Measurements from ENCODE around the gene CBR3. TPM values are rescaled to one million over a fixed set of nuclear protein-coding genes. Genes with fewer than 3 reads are reported as not detected.
A peak's percentile ranks its signal among the peaks of the same experiment; 100 is the strongest.

CBR3 gene
- polyA plus RNA-seq, 1 of the 3 experiments (the other 2 are of a cell fraction): 6.7 TPM

- peak; percentile 60 for DNase-seq
- H3K36me3 ChIP-seq (replicated peaks in 1 of 2; ENCODE audit: control insufficient read depth in 1 of 2, insufficient read depth in 2 of 2, low read length in 1 of 2): no peaks in the 10 kb centered on the region
- H3K27ac ChIP-seq (ENCODE audit: low read depth in 2 of 2, low read length in 1 of 2): no peak overlapping the region
- WGBS (ENCODE audit: low lambda C conversion rate): 39% methylated on average over 9 of the region's 9 CpGs
- no peaks in the 10 kb centered on the region for H4K20me1 ChIP-seq (ENCODE audit: insufficient read depth)
- no peaks in the 10 kb centered on the region for H3F3A ChIP-seq (replicated peaks; ENCODE audit: insufficient read depth)
- no peaks in the 10 kb centered on the region for H3K27me3 ChIP-seq (ENCODE audit: insufficient read depth)
- POLR2A ChIA-PET: no interaction called here
- no peaks in the 10 kb centered on the region for H3K4me1 ChIP-seq (ENCODE audit: control insufficient read depth in 1 of 2, insufficient read depth in 2 of 2, low read depth in 1 of 2, low read length in 1 of 2)
- H3K79me2 ChIP-seq (ENCODE audit: insufficient read depth): no peaks in the 10 kb centered on the region
- H2AFZ ChIP-seq (ENCODE audit: low read depth): no peak overlapping the region
- H3K9me3 ChIP-seq: no peaks in the 10 kb centered on the region
- TF ChIP-seq MXI1 (IDR thresholded peaks at IDR 0.05; ENCODE audit: low read depth, low read length) (no peak), GATA2 (CRISPR knock-in tag; IDR thresholded peaks at IDR 0.05) (no peak), CTCF (IDR thresholded peaks at IDR 0.05) (peak; percentile 94), RFX5 (IDR thresholded peaks at IDR 0.05; ENCODE audit: low read length) (no peak), TEAD4 (IDR thresholded peaks at IDR 0.05; ENCODE audit: borderline replicate concordance, insufficient read depth) (no peak), USF1 (IDR thresholded peaks at IDR 0.05; ENCODE audit: borderline replicate concordance, low read depth) (no peak), TAF1 (IDR thresholded peaks at IDR 0.05; ENCODE audit: borderline replicate concordance, low read depth, low read length) (no peak), RAD21 (IDR thresholded peaks at IDR 0.05; ENCODE audit: low read length) (peak; percentile 60), NRF1 (IDR thresholded peaks at IDR 0.05; ENCODE audit: low read depth, low read length) (no peak)
- no peak overlapping the region; a peak in 1 of 4 replicates for H3K4me3 ChIP-seq (ENCODE audit: low read depth in 2 of 2, low read length in 1 of 2)
- no peak overlapping the region for H3K4me2 ChIP-seq
- H3K9me2 ChIP-seq: no peaks in the 10 kb centered on the region
- CTCF ChIA-PET: interaction anchor here (0.6 to 6.8 kb wide), 26 partner anchors 11 to 251 kb away, joined by 3 to 56 read pairs (median 3); partner anchors contain the start of genes CBR1, CBR3 and SETD4
- no peak overlapping the region for H3K9ac ChIP-seq
These were observed 9.2 kb upstream of the CBR3 start for GRCh38 chr21:36125512-36126207.

- no peaks in the 10 kb centered on the region for H3F3A ChIP-seq (replicated peaks; ENCODE audit: insufficient read depth)
- no peaks in the 10 kb centered on the region for H3K9me2 ChIP-seq
- no peaks in the 10 kb centered on the region for H4K20me1 ChIP-seq (ENCODE audit: insufficient read depth)
- H3K36me3 ChIP-seq (replicated peaks in 1 of 2; ENCODE audit: control insufficient read depth in 1 of 2, insufficient read depth in 2 of 2, low read length in 1 of 2): no peaks in the 10 kb centered on the region
- TF ChIP-seq YY1 (IDR thresholded peaks at IDR 0.05; ENCODE audit: low read depth): no peak
- TF ChIP-seq NFIC (IDR thresholded peaks at IDR 0.05; ENCODE audit: borderline replicate concordance): no peak
- no peak for TF ChIP-seq FOSL2 (IDR thresholded peaks at IDR 0.05; ENCODE audit: borderline replicate concordance, low read depth)
- no peak for TF ChIP-seq RXRA (IDR thresholded peaks at IDR 0.05; ENCODE audit: borderline replicate concordance, low read depth)
- TF ChIP-seq RCOR1 (IDR thresholded peaks at IDR 0.05; ENCODE audit: low read length): no peak
- TF ChIP-seq TCF12 (IDR thresholded peaks at IDR 0.05): no peak
- no peak for TF ChIP-seq EP300 (IDR thresholded peaks at IDR 0.05; ENCODE audit: borderline replicate concordance in 1 of 2, low read depth in 1 of 2, low read length in 1 of 2)
- TF ChIP-seq RAD21 (IDR thresholded peaks at IDR 0.05; ENCODE audit: low read length): no peak
- no peak for TF ChIP-seq RFX5 (IDR thresholded peaks at IDR 0.05; ENCODE audit: low read length)
- TF ChIP-seq MXI1 (IDR thresholded peaks at IDR 0.05; ENCODE audit: low read depth, low read length): no peak
- no peak for TF ChIP-seq SIN3A (IDR thresholded peaks at IDR 0.05; ENCODE audit: borderline replicate concordance, low read depth, low read length)
- no peak for TF ChIP-seq USF1 (IDR thresholded peaks at IDR 0.05; ENCODE audit: borderline replicate concordance, low read depth)
- no peak for TF ChIP-seq CTCF (IDR thresholded peaks at IDR 0.05)
- no peak for TF ChIP-seq POLR2AphosphoS5 (IDR thresholded peaks at IDR 0.05; ENCODE audit: low read depth, low read length)
- no peak for TF ChIP-seq CHD2 (IDR thresholded peaks at IDR 0.05; ENCODE audit: low read length, partially characterized antibody)
- TF ChIP-seq EZH2phosphoT487 (IDR thresholded peaks at IDR 0.05; ENCODE audit: borderline replicate concordance, low read depth): no peak
- H3K4me2 ChIP-seq: no peak overlapping the region
- H3K4me1 ChIP-seq (ENCODE audit: control insufficient read depth in 1 of 2, insufficient read depth in 2 of 2, low read depth in 1 of 2, low read length in 1 of 2): no peaks in the 10 kb centered on the region
- H3K4me3 ChIP-seq (ENCODE audit: low read depth in 2 of 2, low read length in 1 of 2): no peak overlapping the region
- ChIA-PET CTCF (interaction anchor here (0.6 to 6.8 kb wide), 14 partner anchors 10 to 123 kb away, joined by 3 to 56 read pairs (median 6); partner anchors contain the start of genes CBR1 and CBR3), POLR2A (no interaction called here)
- DNase-seq: no peak
- H3K9me3 ChIP-seq: no peaks in the 10 kb centered on the region
- no peak overlapping the region for H2AFZ ChIP-seq (ENCODE audit: low read depth)
- no peak overlapping the region for H3K9ac ChIP-seq
- no peaks in the 10 kb centered on the region for H3K27me3 ChIP-seq (ENCODE audit: insufficient read depth)
- no peak overlapping the region for H3K27ac ChIP-seq (ENCODE audit: low read depth in 2 of 2, low read length in 1 of 2)
- no peaks in the 10 kb centered on the region for H3K79me2 ChIP-seq (ENCODE audit: insufficient read depth)
These were observed 8.7 kb upstream of the CBR3 start for GRCh38 chr21:36126208-36126565.

Data from SK-N-SH (cell line).